ENCODE measurements around the gene DHRS12.

Gene DHRS12

DNA sequence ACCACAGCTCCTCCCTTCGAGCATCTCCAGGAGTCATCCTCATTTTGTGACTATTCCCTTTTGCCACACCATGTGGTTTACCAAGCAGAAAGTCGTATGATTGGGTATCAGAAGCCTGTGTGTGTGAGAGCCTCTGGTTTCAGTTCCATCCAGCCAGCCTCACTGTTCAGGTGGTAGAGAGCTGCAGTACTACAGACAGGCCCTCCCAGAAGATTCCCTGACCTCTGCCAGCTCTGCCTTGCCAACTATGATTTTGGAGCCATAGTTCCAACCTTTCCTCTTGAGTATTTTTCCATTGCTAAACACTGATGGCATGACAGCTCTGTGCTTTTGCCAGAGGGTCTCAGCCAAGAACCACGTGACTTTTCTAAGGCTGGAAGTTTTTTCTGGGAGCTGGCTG is 82.5 kb downstream of the DHRS12 start:
- DNase-seq, result no peak

DNA sequence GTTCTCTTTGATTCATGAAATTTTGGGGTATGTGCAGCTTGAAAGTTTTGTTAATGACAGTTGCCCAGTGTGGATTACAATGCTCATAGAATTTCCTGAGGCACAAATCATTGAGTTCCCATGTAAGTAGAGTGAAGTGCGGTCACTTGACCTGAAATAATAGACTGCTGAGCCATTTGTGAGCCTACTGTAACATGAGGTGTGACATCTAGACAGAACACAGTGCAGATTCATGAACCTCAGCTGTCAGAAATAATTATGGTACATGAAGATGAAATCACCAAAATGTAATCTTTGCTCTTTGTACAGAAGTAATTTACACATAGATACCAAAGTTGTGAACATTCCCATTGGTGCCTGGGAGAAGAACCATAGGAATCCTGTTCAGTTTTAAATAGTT is 84.6 kb downstream of the DHRS12 start:
- no peak for DNase-seq

Measured in T-helper 1 cell (primary cell).